ENCODE measurements around the gene SCAMP4. TPM values are rescaled to one million over a fixed set of nuclear protein-coding genes. Genes with fewer than 3 reads are reported as not detected.
A peak's percentile ranks its signal among the peaks of the same experiment; 100 is the strongest.

SCAMP4 gene
- total and polyA plus RNA-seq, 2 of the 13 experiments (the other 11 are each of a cell fraction or from before 2014, with no cell fraction given) = 10.7 to 13.7 TPM

GRCh38 chr19:1856698-1857603 is 48.2 kb upstream of the SCAMP4 start (continued):
- TF ChIP-seq, protein P1, sequence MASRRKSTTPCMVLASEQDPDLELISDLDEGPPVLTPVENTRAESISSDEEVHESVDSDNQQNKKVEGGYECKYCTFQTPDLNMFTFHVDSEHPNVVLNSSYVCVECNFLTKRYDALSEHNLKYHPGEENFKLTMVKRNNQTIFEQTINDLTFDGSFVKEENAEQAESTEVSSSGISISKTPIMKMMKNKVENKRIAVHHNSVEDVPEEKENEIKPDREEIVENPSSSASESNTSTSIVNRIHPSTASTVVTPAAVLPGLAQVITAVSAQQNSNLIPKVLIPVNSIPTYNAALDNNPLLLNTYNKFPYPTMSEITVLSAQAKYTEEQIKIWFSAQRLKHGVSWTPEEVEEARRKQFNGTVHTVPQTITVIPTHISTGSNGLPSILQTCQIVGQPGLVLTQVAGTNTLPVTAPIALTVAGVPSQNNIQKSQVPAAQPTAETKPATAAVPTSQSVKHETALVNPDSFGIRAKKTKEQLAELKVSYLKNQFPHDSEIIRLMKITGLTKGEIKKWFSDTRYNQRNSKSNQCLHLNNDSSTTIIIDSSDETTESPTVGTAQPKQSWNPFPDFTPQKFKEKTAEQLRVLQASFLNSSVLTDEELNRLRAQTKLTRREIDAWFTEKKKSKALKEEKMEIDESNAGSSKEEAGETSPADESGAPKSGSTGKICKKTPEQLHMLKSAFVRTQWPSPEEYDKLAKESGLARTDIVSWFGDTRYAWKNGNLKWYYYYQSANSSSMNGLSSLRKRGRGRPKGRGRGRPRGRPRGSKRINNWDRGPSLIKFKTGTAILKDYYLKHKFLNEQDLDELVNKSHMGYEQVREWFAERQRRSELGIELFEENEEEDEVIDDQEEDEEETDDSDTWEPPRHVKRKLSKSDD (CRISPR knock-in tag; IDR thresholded peaks at IDR 0.05; ENCODE audit: low read depth) = 0 out of 2 replicates have a peak, but pooled peaks have one; percentile 62
- TF ChIP-seq, protein P2, sequence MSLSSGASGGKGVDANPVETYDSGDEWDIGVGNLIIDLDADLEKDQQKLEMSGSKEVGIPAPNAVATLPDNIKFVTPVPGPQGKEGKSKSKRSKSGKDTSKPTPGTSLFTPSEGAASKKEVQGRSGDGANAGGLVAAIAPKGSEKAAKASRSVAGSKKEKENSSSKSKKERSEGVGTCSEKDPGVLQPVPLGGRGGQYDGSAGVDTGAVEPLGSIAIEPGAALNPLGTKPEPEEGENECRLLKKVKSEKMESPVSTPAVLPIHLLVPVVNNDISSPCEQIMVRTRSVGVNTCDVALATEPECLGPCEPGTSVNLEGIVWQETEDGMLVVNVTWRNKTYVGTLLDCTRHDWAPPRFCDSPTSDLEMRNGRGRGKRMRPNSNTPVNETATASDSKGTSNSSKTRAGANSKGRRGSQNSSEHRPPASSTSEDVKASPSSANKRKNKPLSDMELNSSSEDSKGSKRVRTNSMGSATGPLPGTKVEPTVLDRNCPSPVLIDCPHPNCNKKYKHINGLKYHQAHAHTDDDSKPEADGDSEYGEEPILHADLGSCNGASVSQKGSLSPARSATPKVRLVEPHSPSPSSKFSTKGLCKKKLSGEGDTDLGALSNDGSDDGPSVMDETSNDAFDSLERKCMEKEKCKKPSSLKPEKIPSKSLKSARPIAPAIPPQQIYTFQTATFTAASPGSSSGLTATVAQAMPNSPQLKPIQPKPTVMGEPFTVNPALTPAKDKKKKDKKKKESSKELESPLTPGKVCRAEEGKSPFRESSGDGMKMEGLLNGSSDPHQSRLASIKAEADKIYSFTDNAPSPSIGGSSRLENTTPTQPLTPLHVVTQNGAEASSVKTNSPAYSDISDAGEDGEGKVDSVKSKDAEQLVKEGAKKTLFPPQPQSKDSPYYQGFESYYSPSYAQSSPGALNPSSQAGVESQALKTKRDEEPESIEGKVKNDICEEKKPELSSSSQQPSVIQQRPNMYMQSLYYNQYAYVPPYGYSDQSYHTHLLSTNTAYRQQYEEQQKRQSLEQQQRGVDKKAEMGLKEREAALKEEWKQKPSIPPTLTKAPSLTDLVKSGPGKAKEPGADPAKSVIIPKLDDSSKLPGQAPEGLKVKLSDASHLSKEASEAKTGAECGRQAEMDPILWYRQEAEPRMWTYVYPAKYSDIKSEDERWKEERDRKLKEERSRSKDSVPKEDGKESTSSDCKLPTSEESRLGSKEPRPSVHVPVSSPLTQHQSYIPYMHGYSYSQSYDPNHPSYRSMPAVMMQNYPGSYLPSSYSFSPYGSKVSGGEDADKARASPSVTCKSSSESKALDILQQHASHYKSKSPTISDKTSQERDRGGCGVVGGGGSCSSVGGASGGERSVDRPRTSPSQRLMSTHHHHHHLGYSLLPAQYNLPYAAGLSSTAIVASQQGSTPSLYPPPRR (CRISPR knock-in tag; IDR thresholded peaks at IDR 0.05; ENCODE audit: borderline replicate concordance) = peak; percentile 51; the same call in 1 of the 2 replicates
- TF ChIP-seq GABPB1 (CRISPR knock-in tag; IDR thresholded peaks at IDR 0.05) (peak; percentile 66), NR2C2 (CRISPR knock-in tag; IDR thresholded peaks at IDR 0.05; ENCODE audit: borderline replicate concordance) (peak; percentile 53), MIER2 (CRISPR knock-in tag; IDR thresholded peaks at IDR 0.05) (no peak), KDM3A (CRISPR knock-in tag; IDR thresholded peaks at IDR 0.05; ENCODE audit: low read depth) (0 out of 2 replicates have a peak, but pooled peaks have one; percentile 58), RERE (CRISPR knock-in tag; IDR thresholded peaks at IDR 0.05; ENCODE audit: low read depth) (no peak), SP4 (CRISPR knock-in tag; IDR thresholded peaks at IDR 0.05) (peak; percentile 65; the same call in 1 of the 2 replicates), ZNF335 (CRISPR knock-in tag; IDR thresholded peaks at IDR 0.05) (peak; percentile 77; the same call in 1 of the 2 replicates)
- TF ChIP-seq, protein P3, sequence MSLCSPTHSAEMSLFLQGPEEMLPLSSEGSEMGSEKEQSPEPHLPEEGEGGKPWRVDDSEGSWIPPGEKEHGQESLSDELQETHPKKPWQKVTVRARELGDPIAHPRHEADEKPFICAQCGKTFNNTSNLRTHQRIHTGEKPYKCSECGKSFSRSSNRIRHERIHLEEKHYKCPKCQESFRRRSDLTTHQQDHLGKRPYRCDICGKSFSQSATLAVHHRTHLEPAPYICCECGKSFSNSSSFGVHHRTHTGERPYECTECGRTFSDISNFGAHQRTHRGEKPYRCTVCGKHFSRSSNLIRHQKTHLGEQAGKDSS (CRISPR knock-in tag; IDR thresholded peaks at IDR 0.05; ENCODE audit: borderline replicate concordance, low read depth) = 0 out of 2 replicates have a peak, but pooled peaks have one; percentile 24

Measured in HepG2 (cell line).